Suprapubic skin (tissue), 4 donors: ENCODE data around the gene CTNNBL1. TPM values are rescaled to one million over a fixed set of nuclear protein-coding genes. Genes with fewer than 3 reads are reported as not detected.

Source experiments
- DNase-seq, 2 donors: peaks; one replicate each; pipeline ENCODE4 v3.0.0-alpha.2; 2019; ENCODE audit warnings: low spot score in 2 of 2
- H3K27ac ChIP-seq: fragments of 200-600 bp; sonication (generic); one replicate; pipeline ENCODE4 v1.5.1; 2019
- H3K27me3 ChIP-seq: fragments of 200-600 bp; sonication (generic); one replicate; pipeline ENCODE4 v1.5.1; 2019
- H3K36me3 ChIP-seq: fragments of 200-600 bp; sonication (generic); one replicate; pipeline ENCODE4 v1.5.1; 2019
- H3K4me1 ChIP-seq: fragments of 200-600 bp; sonication (generic); one replicate; pipeline ENCODE4 v1.5.1; 2019
- H3K4me3 ChIP-seq: fragments of 200-600 bp; sonication (generic); one replicate; pipeline ENCODE4 v1.5.1; 2019; ENCODE audit warnings: mild to moderate bottlenecking
- H3K9me3 ChIP-seq: fragments of 200-600 bp; sonication (generic); one replicate; pipeline ENCODE4 v1.5.1; 2019
- CTCF ChIP-seq, 2 donors: fragments of 200-600 bp in 1 of 2; fragments of 450-650 bp in 1 of 2; sonication (generic) in 1 of 2; IDR thresholded peaks; one replicate each; pipeline ENCODE4 v1.5.1; 2016 to 2019; ENCODE audit warnings: antibody characterized with exemption in 2 of 2, mild to moderate bottlenecking in 1 of 2, moderate library complexity in 1 of 2
- EP300 ChIP-seq: sonication (generic); formaldehyde crosslinking; IDR thresholded peaks from one replicate; pipeline ENCODE4 v1.6.1; 2017; ENCODE audit warnings: antibody characterized with exemption
- POLR2A ChIP-seq, 2 donors: fragments of 450-650 bp; IDR thresholded peaks; one replicate each; pipeline ENCODE4 v1.6.1; 2017; ENCODE audit warnings: antibody characterized with exemption in 2 of 2, mild to moderate bottlenecking in 2 of 2, moderate library complexity in 2 of 2
- POLR2AphosphoS5 ChIP-seq, 3 donors: sonication (generic); formaldehyde crosslinking; IDR thresholded peaks; one replicate each; pipeline ENCODE4 v1.6.1; 2017; ENCODE audit warnings: antibody characterized with exemption in 3 of 3
- WGBS: methylation state at CpG from one replicate; pipeline ENCODE4 v1.1.5; 2018; 5-methylcytosine and 5-hydroxymethylcytosine counted together
- total RNA-seq, 4 donors: library from RNA; depleted of rRNA; stranded (reverse); fragments of >200 nt; gene quantifications; one replicate each; pipeline ENCODE4 v1.1.0, GENCODE V29; 2016

Gene CTNNBL1
- total RNA-seq, 4 donors from 2014 or later, result 17.2 to 27.4 (median 26.1) TPM

- no peak overlapping the region for H3K4me3 ChIP-seq
- no peak for DNase-seq
- no peaks in the 10 kb centered on the region for H3K36me3 ChIP-seq
- no peaks in the 10 kb centered on the region for H3K9me3 ChIP-seq
- TF ChIP-seq POLR2AphosphoS5 (IDR thresholded peaks at IDR 0.05) (no peak), EP300 (no peak), POLR2A (IDR thresholded peaks at IDR 0.05) (no peak), CTCF (IDR thresholded peaks at IDR 0.05) (no peak)
- no peak overlapping the region for H3K27ac ChIP-seq
- H3K4me1 ChIP-seq, result peaks cover 25% of the 10 kb centered on the region
- H3K27me3 ChIP-seq, result peaks cover 91% of the 10 kb centered on the region
- WGBS, result 73% methylated on average over 6 of the region's 10 CpGs
These were observed 221.6 kb downstream of the CTNNBL1 start for GRCh38 chr20:37915434-37915787.

- 17% methylated on average over 21 of the region's 21 CpGs for WGBS
- no peaks in the 10 kb centered on the region for H3K36me3 ChIP-seq
- TF ChIP-seq EP300 (no peak), POLR2AphosphoS5 (IDR thresholded peaks at IDR 0.05) (no peak), POLR2A (IDR thresholded peaks at IDR 0.05) (no peak), CTCF (IDR thresholded peaks at IDR 0.05) (no peak)
- no peak overlapping the region for H3K27ac ChIP-seq
- no peaks in the 10 kb centered on the region for H3K9me3 ChIP-seq
- peaks cover 93% of the 10 kb centered on the region for H3K27me3 ChIP-seq
- H3K4me3 ChIP-seq, result no peak overlapping the region
- no peak for DNase-seq
- peaks cover 25% of the 10 kb centered on the region for H3K4me1 ChIP-seq
These were observed 222.2 kb downstream of the CTNNBL1 start for GRCh38 chr20:37915800-37916570.

- H3K27me3 ChIP-seq, result peaks cover 79% of the 10 kb centered on the region
- 59% methylated on average over 12 of the region's 12 CpGs for WGBS
These were observed 223.6 kb downstream of the CTNNBL1 start for GRCh38 chr20:37917461-37917860.

GRCh38 chr20:37918035-37918434 lies 224.2 kb downstream of the CTNNBL1 start:
- no peaks in the 10 kb centered on the region for H3K36me3 ChIP-seq
- peaks cover 74% of the 10 kb centered on the region for H3K27me3 ChIP-seq
- no peak for DNase-seq
- H3K9me3 ChIP-seq, result no peaks in the 10 kb centered on the region
- no peak overlapping the region for H3K4me3 ChIP-seq
- no peak for TF ChIP-seq EP300
- TF ChIP-seq CTCF (IDR thresholded peaks at IDR 0.05), result no peak
- no peak for TF ChIP-seq POLR2A (IDR thresholded peaks at IDR 0.05)
- no peak for TF ChIP-seq POLR2AphosphoS5 (IDR thresholded peaks at IDR 0.05)
- H3K4me1 ChIP-seq, result peaks cover 17% of the 10 kb centered on the region
- 86% methylated on average over 6 of the region's 6 CpGs for WGBS
- no peak overlapping the region for H3K27ac ChIP-seq

More at GRCh38 chr20:37917461-37917860, 223.6 kb downstream of the CTNNBL1 start:
- Histone ChIP-seq H3K4me1 (peaks cover 18% of the 10 kb centered on the region), H3K27ac (no peak overlapping the region), H3K9me3 (no peaks in the 10 kb centered on the region), H3K36me3 (no peaks in the 10 kb centered on the region), H3K4me3 (no peak overlapping the region)
- TF ChIP-seq POLR2AphosphoS5 (IDR thresholded peaks at IDR 0.05), result no peak
- no peak for TF ChIP-seq POLR2A (IDR thresholded peaks at IDR 0.05)
- TF ChIP-seq EP300, result no peak
- TF ChIP-seq CTCF (IDR thresholded peaks at IDR 0.05), result no peak
- DNase-seq, result no peak

- Histone ChIP-seq H3K27ac (no peak overlapping the region), H3K4me1 (peaks cover 16% of the 10 kb centered on the region), H3K4me3 (no peak overlapping the region), H3K27me3 (peaks cover 59% of the 10 kb centered on the region), H3K36me3 (no peaks in the 10 kb centered on the region), H3K9me3 (no peaks in the 10 kb centered on the region)
- WGBS, result 38% methylated on average over 4 of the region's 5 CpGs
- no peak for DNase-seq
- TF ChIP-seq POLR2A (IDR thresholded peaks at IDR 0.05) (no peak), POLR2AphosphoS5 (IDR thresholded peaks at IDR 0.05) (no peak), EP300 (no peak), CTCF (IDR thresholded peaks at IDR 0.05) (no peak)
These were observed 225.7 kb downstream of the CTNNBL1 start for GRCh38 chr20:37919389-37920040.
